GM19395 (cell line): ENCODE data around the gene TBC1D1.
A peak's percentile ranks its signal among the peaks of the same experiment; 100 is the strongest.

Experiments used
- ATAC-seq: cut with Tn5 transposase; IDR thresholded peaks from one replicate; pipeline ENCODE4 v1.9.1; 2021; ENCODE audit warnings: mild to moderate bottlenecking, moderate library complexity; ENCODE audit not compliant: unreplicated experiment

The TBC1D1 gene

GRCh38 chr4:38075370-38076152, 184.7 kb downstream of the TBC1D1 start:
- ATAC-seq, result peak; percentile 44

- ATAC-seq, result no peak
Observed at GRCh38 chr4:38076153-38076669, 185.3 kb downstream of the TBC1D1 start.

GRCh38 chr4:38077791-38078489, 187.1 kb downstream of the TBC1D1 start:
- ATAC-seq, result no peak

- no peak for ATAC-seq
Observed at GRCh38 chr4:38078590-38079421, 187.9 kb downstream of the TBC1D1 start.

GRCh38 chr4:38080061-38080974, 189.4 kb downstream of the TBC1D1 start:
- ATAC-seq, result no peak

GRCh38 chr4:38082021-38082420, 191.1 kb downstream of the TBC1D1 start:
- no peak for ATAC-seq

GRCh38 chr4:38082424-38083385, 191.8 kb downstream of the TBC1D1 start:
- ATAC-seq, result no peak

GRCh38 chr4:38084877-38085711, 194.2 kb downstream of the TBC1D1 start:
- no peak for ATAC-seq

GRCh38 chr4:38085751-38086150, 194.9 kb downstream of the TBC1D1 start:
- no peak for ATAC-seq

- no peak for ATAC-seq
Observed at GRCh38 chr4:38086151-38086848, 195.4 kb downstream of the TBC1D1 start.

- ATAC-seq, result no peak
Observed at GRCh38 chr4:38086849-38087226, 196.0 kb downstream of the TBC1D1 start.

GRCh38 chr4:38088321-38088720, 197.4 kb downstream of the TBC1D1 start:
- no peak for ATAC-seq

- no peak for ATAC-seq
Observed at GRCh38 chr4:38089961-38090360, 199.1 kb downstream of the TBC1D1 start.

- no peak for ATAC-seq
Observed at GRCh38 chr4:38090455-38091246, 199.8 kb downstream of the TBC1D1 start.

- ATAC-seq, result no peak
Observed at GRCh38 chr4:38091636-38092035, 200.8 kb downstream of the TBC1D1 start.

- no peak for ATAC-seq
Observed at GRCh38 chr4:38092701-38093100, 201.8 kb downstream of the TBC1D1 start.

- no peak for ATAC-seq
Observed at GRCh38 chr4:38094419-38094818, 203.5 kb downstream of the TBC1D1 start.
